Measurements from ENCODE around the gene GOLGA2.

- TF ChIP-seq CTCF (conservative IDR thresholded peaks at IDR 0.05; ENCODE audit: low read length) (no peak), EZH2phosphoT487 (IDR thresholded peaks at IDR 0.05; ENCODE audit: borderline replicate concordance) (no peak)
Measured at GRCh38 chr9:128292009-128292408, 16.2 kb upstream of the GOLGA2 start.
